Fibroblast of lung (primary cell): Measurements from ENCODE around the gene PADI1.

ENCODE experiments used
- CTCF ChIP-seq, 2 donors: IDR thresholded peaks in 1 of 2; conservative IDR thresholded peaks in 1 of 2; 1 replicate in 1 of 2; 2 replicates in 1 of 2; pipeline ENCODE4 v1.5.1; 2011 to 2012; ENCODE audit warnings: low read length in 2 of 2, control low read depth in 1 of 2, inconsistent platforms in 1 of 2, low read depth in 1 of 2, mild to moderate bottlenecking in 1 of 2
- EZH2 ChIP-seq: IDR thresholded peaks from 2 replicates; pipeline ENCODE4 v1.5.1; 2012; ENCODE audit warnings: low read length, control low read depth, mild to moderate bottlenecking; ENCODE audit errors: missing control alignments

GRCh38 chr1:17214876-17215544 is 10.1 kb downstream of the PADI1 start:
- no peak for TF ChIP-seq CTCF (conservative IDR thresholded peaks at IDR 0.05 in 1 of 2, IDR thresholded peaks at IDR 0.05 in 1 of 2; ENCODE audit: low read depth in 1 of 2, low read length in 2 of 2)
- TF ChIP-seq EZH2, result no peak
